Ovary (tissue), 3 donors: ENCODE data around the gene RGPD4.

ENCODE experiments used
- CTCF ChIP-seq, 3 donors: fragments of 450-650 bp in 2 of 3; fragments of 200-600 bp in 1 of 3; IDR thresholded peaks; one replicate each; pipeline versions ENCODE4 v1.5.1 to v1.8.0; 2016 to 2022; ENCODE audit warnings: antibody characterized with exemption in 3 of 3, mild to moderate bottlenecking in 1 of 3
- EP300 ChIP-seq: sonication (generic); formaldehyde crosslinking; IDR thresholded peaks from one replicate; pipeline ENCODE4 v1.6.1; 2017; ENCODE audit warnings: antibody characterized with exemption
- donor health status: DM: no; HTN: no; CAD: no.

- no peak for TF ChIP-seq EP300
- no peak for TF ChIP-seq CTCF (IDR thresholded peaks at IDR 0.05)
Measured at GRCh38 chr2:107807988-107808387, 18.7 kb upstream of the RGPD4 start.
